NCI-H1092 treated with DMSO at 0.1 percent for 48 hours (cell line): Measurements from ENCODE around the gene MLH3.
"Not testable (repeated sequence)": the region's sequence is repeated elsewhere in the genome, so short reads cannot be mapped to it uniquely, and the experiment has no call there.

Experiments
- DNase-seq: peaks from one replicate; lab custom pipeline; 2025; lab: John Stamatoyannopoulos, UW

The MLH3 gene

DNA sequence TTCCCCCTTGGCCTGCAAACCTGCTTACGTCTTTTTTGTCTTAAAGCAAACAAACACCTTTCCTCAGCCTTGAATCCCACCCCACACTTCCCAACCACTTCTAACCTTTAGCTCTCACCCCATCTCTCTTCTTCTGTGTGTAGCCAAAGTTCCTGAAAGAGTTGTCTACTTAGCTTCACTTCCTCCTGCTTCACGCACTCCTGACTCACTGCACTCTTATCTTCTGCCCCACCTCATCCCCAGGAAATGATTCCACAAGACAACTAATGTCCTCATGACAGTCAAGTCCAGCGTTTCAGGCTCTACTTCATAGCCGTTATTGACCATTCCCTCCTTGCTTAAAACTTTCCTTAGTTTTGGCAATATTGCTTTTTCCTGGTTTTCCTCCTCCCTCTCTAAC, 26.2 kb downstream of the MLH3 start:
- DNase-seq = no peak

DNA sequence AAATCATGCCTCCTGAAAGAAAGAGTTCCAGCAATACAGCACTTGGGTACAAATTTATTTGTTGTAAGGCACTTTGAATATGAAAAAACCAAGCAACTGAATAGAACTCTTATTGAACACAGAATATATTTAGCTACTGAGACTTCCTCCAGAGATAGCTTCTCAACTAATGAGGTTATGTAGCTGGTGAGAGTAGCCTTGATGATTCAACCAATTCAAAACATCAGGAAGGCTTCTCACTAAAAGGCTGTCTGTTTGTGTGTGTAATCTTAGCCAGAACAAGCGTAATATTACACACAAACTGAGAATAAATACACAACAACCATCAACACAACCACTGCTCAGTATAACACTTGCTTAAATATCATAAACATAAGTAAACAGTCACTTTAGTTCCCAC, 28.2 kb downstream of the MLH3 start:
- no peak for DNase-seq

DNA sequence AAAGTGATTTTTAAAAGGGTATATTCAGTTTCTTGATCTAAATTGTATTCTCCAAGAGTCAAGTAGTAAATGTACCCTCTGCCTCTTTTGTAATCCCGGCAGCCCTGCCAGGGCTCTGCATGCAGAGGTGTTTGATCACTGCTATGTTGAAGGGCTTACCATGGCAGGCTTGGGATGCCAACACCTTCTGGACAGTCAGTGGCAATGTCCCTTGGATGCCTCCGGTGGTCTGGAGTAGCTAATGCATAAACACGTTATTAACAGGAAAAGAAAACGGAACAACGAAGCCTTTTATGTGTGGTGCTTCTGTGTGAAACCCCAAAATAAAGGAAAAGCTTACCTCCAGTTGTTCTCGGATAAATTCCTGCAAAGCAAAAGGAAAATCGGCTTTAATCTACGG, 28.6 kb downstream of the MLH3 start:
- DNase-seq = no peak

DNA sequence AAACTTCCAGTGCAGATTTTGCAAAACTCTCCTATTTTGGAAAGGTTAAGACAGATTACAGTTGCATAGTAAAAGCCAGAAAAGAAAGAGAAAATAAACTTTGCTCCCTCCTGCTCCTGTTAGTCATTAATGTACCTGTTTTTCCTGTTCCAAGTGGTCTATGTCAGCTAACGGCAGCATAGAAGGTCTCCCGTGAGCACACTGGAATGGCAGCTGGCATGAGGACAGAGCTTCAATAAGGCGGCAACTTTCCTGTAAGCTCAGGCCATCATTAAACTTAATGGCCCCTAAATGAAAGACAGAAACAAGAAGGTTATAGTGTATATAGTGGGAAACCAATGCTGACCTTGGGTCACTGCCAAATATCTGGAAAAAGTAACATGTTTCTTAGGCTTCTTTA, 32.6 kb downstream of the MLH3 start:
- DNase-seq = no peak

DNA sequence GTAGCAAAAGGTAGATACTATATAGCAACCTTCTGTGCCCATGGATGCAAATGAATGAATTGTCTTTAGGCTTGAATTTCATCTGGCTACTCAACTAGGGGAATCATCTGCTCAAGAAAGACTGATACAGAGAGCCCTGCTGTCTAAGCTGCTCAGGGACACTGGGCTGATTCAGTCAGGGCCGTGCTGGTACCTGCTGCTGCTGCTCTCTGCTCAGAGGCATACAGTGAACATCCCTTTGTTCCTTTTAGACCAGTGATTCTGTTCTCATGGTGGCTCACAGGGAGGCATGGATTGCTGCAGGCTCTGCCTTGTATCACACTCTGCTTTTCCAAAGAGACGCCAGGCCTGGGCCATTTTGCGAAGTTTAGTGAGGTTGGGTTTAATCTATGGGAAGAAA, 34.5 kb downstream of the MLH3 start:
- DNase-seq = no peak

DNA sequence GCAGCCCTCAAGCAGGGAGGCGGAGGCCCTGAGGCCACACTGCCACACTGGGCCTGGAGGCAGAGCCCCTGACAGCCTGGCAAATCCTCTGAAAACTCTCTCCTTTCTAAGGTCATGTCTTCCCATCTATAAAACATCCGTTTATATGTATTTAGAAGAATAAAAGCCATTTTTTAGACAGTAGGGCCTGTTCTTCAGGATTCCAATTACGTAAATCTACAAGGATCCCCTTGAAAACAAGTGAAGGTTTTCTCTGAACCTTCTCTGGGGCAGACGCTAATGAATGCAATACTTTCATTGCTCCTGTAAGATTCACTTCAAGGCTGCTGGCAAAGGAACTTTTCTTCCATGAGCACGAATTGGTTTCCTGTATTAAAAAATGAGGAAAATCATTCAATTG, 35.8 kb downstream of the MLH3 start:
- DNase-seq = no peak

DNA sequence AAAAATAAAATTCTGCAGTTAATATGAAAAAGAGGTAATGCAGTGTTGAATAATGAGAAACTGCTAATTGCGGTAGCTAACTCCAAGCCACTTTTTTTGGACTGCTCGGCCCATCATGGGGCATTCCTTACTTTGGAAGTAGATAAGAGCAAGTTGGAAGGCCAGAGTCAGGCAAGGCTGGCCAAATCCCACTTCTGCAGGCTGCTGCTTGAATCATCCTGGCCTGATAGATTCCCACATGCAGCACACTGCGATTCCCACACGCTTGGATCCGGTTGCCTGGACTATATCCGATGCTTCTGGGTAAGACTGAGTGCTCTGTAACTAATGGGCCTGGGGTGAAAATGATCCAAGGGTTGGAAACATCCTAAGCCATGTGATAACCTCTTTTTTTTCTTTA, 38.0 kb downstream of the MLH3 start:
- no peak for DNase-seq

DNA sequence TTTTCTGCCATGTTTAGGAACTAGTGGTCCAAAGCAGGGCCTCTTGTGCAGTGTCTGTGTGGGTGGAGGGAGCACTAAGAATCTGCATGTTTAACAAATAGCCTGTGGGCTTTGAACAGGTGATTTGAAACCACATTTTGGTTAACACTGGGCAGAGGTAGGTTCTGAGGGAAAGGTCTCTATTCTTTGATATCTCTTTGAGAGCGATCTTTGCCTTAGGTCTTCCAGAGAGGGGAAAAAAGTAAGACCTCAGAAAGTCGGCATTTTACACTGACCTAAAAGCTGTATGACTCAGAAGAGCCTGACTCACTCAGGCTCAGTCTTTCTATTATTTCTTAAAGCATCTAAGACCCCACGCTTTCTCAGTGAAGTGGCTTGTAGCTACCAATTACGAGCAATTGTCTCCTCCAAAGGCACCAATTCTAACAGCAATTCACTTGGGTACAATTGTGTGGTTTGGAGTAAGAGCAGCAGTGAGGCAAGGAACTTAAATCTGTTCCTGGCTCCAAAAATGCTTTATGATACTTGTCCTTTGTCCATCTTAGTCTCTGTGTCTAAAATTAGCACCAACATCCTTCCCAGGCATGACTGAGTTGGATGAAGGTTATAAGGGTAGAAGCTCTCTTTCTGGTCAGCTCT, 39.8 kb downstream of the MLH3 start:
- DNase-seq = no peak

DNA sequence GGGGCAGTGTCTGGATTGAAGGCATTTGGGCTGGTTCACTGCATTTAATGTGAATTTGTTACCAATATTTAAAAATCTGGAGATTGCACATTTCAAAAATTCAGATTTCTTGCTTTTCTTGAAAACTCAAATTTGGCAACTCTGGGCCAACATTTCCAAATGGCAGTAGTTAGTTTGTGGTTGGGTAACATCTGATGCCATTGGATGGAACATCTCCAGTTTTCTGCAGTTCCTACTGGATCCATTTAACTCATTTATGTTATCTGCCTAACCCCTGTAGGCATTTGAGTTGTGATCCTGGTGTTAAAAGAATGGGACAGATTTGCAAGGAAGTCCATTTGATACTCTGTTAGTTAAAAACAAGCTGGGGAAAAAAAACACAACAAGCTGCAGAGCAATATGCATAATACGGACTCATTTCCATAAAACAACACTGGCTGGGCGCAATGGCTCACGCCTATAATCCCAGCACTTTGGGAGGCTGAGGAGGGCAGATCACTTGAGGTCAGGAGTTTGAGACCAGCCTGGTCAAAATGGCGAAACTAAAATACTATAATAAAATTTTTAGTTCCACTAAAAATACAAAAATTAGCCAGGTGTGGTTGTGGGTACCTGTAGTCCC, 40.7 kb downstream of the MLH3 start:
- DNase-seq = no peak

DNA sequence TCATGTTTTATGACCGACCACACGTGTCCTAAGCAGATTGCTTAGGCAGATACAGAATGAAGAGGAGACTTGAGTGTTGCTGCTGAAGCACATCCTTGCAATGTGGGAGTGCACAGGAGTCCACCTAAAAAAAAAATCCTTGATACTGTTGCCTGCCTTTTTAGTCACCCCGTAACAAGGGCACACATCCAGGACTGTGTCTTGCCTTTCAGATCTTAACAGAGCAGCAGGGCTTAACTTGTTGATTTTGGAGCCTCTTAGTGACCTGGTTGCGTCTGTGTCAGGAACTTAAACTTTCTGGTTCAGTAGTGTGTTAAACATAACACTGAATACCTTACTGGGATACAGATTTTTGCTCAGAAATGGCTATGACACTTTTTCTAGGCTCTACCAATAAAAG, 42.1 kb downstream of the MLH3 start:
- DNase-seq = no peak

DNA sequence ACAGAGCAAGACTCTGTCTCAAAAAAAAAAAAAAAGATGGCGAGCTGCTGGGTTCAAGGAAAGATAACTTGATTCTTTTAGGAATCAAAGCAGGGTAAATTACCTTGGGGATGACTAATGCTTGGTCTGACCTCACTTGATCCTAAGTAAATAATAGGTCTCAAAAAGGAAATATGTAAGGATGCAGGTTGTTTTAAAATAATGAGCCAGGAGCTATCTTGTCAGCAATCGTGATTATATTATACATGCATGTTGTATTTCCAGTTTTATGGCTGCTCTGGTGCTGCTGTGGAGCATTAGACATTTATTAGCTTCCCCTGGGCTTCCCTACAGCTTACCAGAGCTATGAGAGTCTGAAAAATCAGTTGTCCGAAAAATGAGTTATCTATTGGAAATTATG, 45.9 kb downstream of the MLH3 start:
- DNase-seq = no peak

DNA sequence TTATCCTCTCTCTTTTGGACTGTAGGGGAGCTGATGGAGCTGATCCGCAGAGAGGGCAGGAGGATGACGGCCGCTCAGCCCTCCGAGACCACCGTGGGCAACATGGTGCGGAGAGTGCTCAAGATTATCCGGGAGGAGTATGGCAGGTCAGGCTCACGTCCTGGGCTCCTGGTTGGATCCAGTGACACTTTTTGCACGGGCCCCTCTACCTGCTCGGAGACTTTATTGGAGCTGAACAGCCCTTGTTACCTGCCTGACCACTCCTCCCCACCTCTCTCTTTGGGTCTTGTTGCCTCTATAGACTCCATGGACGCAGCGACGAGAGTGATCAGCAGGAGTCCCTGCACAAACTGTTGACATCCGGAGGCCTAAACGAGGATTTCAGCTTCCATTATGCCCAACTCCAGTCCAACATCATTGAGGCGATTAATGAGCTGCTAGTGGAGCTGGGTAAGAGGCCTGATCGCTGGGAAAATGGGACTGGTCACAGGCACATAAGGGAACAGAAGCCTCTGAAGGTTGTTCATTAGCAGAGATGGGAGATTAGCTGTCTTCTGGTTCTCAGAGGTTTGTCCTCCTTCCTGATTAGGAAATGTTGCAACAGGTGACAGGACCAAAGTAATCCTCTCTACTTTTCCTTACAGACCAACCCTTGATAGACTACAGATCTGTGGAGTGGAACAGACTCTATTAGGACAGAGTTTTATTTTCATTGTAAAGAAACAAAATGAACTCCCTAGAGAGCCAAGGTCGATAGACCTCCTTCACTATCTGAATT, 47.8 kb downstream of the MLH3 start:
- no peak for DNase-seq

DNA sequence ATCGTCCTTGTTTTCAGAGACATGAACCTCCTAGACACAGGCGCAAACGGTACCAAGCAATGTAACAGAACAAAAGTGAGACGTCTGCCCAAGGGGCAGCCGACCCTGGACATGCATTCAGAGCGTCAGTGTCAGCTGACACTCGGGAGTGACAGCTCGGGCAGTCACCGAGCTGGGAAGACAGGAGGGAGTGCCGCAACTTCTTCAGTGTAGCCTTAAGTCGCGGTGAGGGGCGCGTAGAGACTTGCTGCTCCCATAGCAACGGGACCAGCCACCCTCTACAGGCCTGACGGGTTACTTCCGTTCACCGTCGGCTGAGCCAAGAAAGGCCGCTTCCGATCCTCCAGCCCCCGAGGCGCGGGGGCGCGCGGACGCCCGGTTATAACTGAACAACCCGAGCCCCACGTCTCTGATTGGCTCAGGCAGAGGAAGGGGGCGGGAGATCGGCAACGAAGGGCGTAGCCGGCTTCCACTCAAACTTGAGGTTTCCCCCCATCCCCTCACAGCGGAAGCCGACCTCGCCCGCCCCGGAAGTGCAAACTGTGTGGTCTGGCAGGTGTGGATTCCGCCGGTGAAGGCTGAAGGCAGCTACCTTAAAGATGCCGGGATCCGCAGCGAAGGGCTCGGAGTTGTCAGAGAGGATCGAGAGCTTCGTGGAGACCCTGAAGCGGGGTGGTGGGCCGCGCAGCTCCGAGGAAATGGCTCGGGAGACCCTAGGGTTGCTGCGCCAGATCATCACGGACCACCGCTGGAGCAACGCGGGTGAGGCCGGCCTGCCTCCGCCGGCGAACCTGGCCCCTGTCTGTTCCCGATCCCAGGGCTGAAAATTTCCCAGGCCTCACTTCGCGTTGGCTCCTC, 48.6 kb downstream of the MLH3 start, which contains the start of gene EIF2B2:
Gene EIF2B2 (plus strand): TSS at position 530 of the 858 bp plus-strand sequence. CDS start 70 bp downstream, at position 600.
- DNase-seq = peak; percentile 95

DNA sequence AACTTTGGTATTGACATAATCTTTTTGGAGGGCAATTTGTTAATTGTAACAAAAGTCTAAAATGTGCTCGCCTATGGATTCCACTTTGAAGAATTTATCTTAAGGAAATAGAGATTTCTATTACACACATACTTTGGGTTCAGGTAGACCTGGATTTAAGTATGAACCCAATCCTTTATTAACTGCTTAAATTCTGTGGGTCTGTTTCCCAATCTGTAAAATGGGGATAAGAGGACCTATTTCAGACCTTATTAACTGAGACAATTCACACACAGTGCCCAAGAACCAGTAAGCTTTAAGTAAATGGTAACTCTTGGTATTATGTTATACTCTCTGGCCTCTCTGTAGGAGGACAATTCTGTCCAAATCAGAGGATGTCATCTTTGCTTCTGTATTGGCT, 49.4 kb downstream of the MLH3 start:
- DNase-seq = no peak

DNA sequence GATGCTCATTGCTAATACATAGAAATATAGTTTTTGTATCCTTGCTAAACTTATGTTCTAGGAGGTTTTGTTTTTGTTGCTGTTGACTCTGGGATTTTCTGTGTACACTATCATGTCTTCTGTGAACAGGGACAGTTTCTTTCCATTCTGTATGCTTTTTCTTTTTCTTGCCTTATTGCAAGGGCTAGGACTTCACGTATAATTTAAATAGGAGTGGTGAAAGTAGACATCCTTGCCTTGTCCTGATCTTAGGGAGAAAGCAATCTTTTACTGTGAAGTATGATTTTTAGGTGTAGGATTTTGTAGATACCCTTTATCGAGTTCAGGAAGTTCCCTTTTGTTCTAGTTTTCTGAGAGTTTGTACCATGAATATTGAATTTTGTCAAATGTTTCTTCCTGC, 50.0 kb downstream of the MLH3 start:
- DNase-seq = no peak

DNA sequence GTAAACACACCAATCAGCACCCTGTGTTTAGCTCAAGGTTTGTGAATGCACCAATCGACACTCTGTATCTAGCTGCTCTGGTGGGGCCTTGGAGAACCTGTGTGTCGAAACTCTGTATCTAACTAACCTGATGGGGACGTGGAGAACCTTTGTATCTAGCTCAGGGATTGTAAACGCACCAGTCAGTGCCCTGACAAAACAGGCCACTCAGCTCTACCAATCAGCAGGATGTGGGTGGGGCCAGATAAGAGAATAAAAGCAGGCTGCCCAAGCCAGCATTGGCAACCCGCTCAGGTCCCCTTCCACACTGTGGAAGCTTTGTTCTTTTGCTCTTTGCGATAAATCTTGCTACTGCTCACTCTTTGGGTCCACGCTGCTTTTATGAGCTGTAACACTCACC, 55.5 kb downstream of the MLH3 start:
- DNase-seq = not testable (repeated sequence)

DNA sequence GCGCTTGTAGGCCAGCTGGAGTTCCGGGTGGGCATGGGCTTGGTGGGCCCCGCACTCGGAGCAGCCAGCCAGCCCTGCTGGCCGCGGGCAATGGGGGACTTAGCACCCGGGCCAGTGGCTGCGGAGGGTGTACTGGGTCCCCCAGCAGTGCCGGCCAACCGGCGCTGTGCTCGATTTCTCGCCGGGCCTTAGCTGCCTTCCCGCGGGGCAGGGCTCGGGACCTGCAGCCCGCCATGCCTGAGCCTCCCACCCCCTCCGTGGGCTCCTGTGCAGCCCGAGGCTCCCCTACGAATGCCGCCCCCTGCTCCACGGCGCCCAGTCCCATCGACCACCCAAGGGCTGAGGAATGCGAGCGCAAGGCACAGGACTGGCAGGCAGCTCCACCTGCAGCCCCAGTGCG, 57.1 kb downstream of the MLH3 start:
- not testable (repeated sequence) for DNase-seq

DNA sequence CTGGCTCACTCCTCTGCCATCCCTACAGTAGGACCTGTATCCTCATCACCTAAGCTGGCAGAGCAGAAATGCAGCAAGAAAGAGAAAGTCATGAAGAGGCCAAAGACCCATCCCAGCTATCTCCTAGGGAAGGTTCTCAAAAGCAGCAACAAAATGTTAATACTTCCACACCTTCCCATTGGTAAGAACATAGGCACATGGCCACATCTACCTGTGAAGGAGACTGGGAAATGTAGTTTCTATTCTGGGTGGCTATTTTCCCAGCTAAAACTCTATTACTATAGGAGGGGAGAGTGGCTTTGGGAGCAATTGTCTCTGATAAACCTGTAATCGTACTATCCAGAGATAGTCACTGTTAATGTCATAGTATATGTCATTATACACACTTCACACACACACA, 62.3 kb downstream of the MLH3 start:
- no peak for DNase-seq

DNA sequence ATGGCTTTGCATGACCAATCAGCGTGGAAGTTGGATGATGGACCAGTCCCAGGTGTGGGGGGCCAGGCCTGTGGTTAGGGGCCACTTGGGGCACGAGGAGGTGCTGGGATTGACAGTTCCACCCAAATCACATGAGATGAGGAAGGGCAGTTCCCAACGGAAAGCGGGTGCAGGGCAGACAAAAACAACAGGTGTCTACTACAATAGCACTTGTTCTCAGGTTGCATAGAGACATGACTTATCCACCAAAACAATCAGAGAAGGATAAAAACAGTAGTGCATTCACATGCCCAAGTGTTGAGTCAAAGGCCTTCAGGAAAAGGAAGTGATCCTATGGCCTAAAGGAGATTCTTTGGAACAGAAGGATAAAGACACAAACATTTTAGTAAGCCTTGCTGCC, 63.1 kb downstream of the MLH3 start:
- DNase-seq = no peak

DNA sequence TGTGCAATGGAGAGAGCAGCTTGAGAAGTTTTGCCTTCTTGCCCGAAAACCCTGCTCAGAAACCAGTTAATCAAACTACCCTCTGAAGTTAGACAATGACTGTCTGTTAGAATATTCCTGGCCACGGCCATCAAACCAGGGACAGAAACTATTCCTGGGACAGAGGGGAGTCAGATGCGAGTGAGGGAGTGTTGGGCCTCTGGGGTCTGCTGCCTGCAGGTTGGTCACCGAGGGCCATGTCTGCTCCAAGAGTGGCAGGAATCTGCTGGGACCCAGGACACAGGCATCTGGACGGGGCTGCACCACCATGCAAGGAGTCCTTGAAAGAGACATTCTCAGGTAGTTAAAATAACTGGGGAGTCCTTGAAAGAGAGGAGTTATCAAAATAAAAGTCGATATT, 65.5 kb downstream of the MLH3 start:
- DNase-seq = no peak

DNA sequence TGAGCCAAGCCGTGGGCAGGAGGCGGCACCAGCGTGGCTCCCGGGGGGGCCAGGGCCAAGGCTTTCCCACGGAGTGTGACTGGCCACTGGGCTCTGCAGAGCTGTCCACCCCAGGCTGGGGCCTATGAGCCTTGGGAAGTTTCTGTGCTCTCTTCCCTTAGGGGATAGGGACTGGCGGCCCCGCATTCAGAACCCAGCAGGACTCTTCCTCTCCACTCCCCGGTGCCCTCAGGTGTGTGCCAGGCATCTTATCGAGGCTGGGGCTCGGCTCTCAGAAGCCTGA, 66.3 kb downstream of the MLH3 start:
- no peak for DNase-seq

DNA sequence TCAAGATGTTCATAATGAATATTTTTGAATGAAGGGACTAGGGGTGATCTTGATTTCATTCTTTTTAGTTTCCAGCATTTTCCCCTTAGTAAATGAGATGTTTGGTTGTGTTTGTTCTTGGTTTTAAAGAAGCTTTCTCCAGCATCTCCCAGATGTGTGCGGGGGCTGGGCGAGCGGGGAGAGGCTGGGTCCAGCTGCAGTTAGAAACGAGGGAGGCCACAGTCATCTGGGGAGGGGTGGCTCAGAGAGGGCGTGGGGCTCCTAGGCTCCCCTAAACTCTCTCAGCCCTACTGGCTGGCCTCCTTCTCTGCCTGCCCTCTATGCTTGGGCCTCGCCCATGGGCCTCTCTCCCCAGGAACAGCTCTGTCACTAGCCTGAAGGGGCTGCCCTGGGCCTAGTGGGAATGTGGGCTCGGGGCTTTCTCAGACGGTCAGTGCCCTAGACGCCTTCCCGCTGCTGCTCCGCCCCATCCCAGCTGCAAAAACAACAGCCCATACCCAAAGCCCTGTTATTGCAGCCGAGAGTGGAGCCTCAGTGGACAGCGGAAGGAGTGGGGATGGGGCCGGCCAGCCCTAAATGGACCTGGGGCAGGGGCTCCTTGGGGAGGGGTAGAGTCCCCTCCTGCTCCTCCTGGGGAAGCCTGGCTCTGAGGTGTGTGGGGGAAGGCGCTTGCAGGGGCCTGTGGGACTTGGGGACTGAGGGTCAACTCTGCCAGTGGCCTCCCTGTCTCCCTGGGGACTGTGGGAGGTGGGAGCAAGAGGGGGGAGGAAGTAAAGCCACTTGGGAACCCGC, 66.8 kb downstream of the MLH3 start:
- DNase-seq = no peak
